Panc1 (cell line): ENCODE results near the gene CA9. TPM values are rescaled to one million over a fixed set of nuclear protein-coding genes. Genes with fewer than 3 reads are reported as not detected.

Experiments used
- ATAC-seq: fragments of 200-7000 bp; cut with Tn5 transposase; 2 replicates; pipeline ENCODE4 v1.9.1; 2020; ENCODE audit warnings: mild to moderate bottlenecking, moderate library complexity
- BruUV-seq: library from RNA; stranded (reverse); fragments of 400-500 nt; replicated peaks from 2 replicates; lab custom pipeline; 2021; lab: Mats Ljungman, UMichigan
- CTCF ChIA-PET: fragments of 300-600 bp; sonication (Branson Sonifier 250); formaldehyde crosslinking; loops from one replicate; lab custom pipeline; 2022; ENCODE audit warnings: antibody characterized with exemption; lab: Charles Lee
- POLR2A ChIA-PET: fragments of 300-600 bp; sonication (Branson Sonifier 250); formaldehyde crosslinking; loops from one replicate; lab custom pipeline; 2022; ENCODE audit warnings: antibody characterized with exemption; lab: Charles Lee
- DNase-seq: peaks from one replicate; pipeline ENCODE4 v3.0.0-alpha.2; 2010; ENCODE audit warnings: low read depth, low spot score
- H3K27ac ChIP-seq: 2 replicates; pipeline ENCODE4 v1.5.1; 2011; ENCODE audit warnings: mild to moderate bottlenecking, low read length, inconsistent platforms
- H3K27me3 ChIP-seq: fragments of 200-500 bp; sonication (Bioruptor generic); 2 replicates; pipeline ENCODE4 v1.6.0; 2014; ENCODE audit warnings: low read length, inconsistent platforms; ENCODE audit not compliant: control insufficient read depth, insufficient read depth
- H3K36me3 ChIP-seq: fragments of 200-500 bp; sonication (Bioruptor generic); 2 replicates; pipeline ENCODE4 v1.5.1; 2014; ENCODE audit warnings: inconsistent platforms, mild to moderate bottlenecking, low read length, moderate library complexity; ENCODE audit not compliant: control insufficient read depth, insufficient read depth
- H3K4me1 ChIP-seq: 2 replicates; pipeline ENCODE4 v1.5.1; 2011; ENCODE audit warnings: inconsistent platforms, mild to moderate bottlenecking, low read length, moderate library complexity; ENCODE audit not compliant: control insufficient read depth, insufficient read depth
- H3K4me3 ChIP-seq, 2 experiments: 2 replicates each; pipeline ENCODE4 v1.5.1; 2011 to 2012; ENCODE audit warnings: low read depth in 2 of 2, low read length in 2 of 2, mild to moderate bottlenecking in 2 of 2, inconsistent platforms in 1 of 2, moderate library complexity in 1 of 2
- H3K9me3 ChIP-seq: fragments of 200-500 bp; sonication (Bioruptor generic); 2 replicates; pipeline ENCODE4 v1.5.1; 2014; ENCODE audit warnings: low read depth, mild to moderate bottlenecking, inconsistent platforms, low read length, moderate library complexity; ENCODE audit not compliant: control insufficient read depth, insufficient read depth
- POLR2AphosphoS5 ChIP-seq: IDR thresholded peaks from 2 replicates; pipeline ENCODE4 v1.6.1; 2012; ENCODE audit warnings: mild to moderate bottlenecking, low read depth, low read length, moderate library complexity
- SIN3A ChIP-seq: IDR thresholded peaks from 2 replicates; pipeline ENCODE4 v1.6.1; 2012; ENCODE audit warnings: low read depth, mild to moderate bottlenecking, low read length, moderate library complexity, borderline replicate concordance; ENCODE audit not compliant: insufficient read depth
- TCF7L2 ChIP-seq: IDR thresholded peaks from 2 replicates; pipeline ENCODE4 v1.6.1; 2011; ENCODE audit warnings: mild to moderate bottlenecking, low read depth, low read length, inconsistent platforms
- in situ Hi-C: cut with HindIII; loops from 2 replicates; pipeline ENCODE4 v1.10.0; 2016; ENCODE audit warnings: low sequenced_read_pairs, low pct_unique_long_range_greater_than_20kb
- intact Hi-C: fragments of 100-400 bp; cut with micrococcal nuclease; formaldehyde crosslinking; loops from one replicate; pipeline ENCODE4 v1.10.0; 2022; ENCODE audit not compliant: unreplicated experiment
- total RNA-seq: library from RNA; stranded (reverse); gene quantifications from one replicate; pipeline ENCODE4 v1.2.1, GENCODE V29; 2021; ENCODE audit not compliant: unreplicated experiment
- TF ChIP-seq, protein P1 (sequence below), 2 experiments: IDR thresholded peaks; 2 replicates each; pipeline ENCODE4 v1.6.1; 2011 to 2012; ENCODE audit warnings: low read depth in 2 of 2, control low read depth in 1 of 2, low read length in 1 of 2, mild to moderate bottlenecking in 1 of 2, moderate library complexity in 1 of 2; ENCODE audit not compliant: insufficient read depth in 1 of 2
- TF ChIP-seq, protein P2 (sequence below): fragments of 450-650 bp; IDR thresholded peaks from 2 replicates; pipeline ENCODE4 v1.5.1; 2017; ENCODE audit warnings: mild to moderate bottlenecking

CA9 gene
- total RNA-seq, 1 experiment from 2014 or later: 0.31 TPM

DNA sequence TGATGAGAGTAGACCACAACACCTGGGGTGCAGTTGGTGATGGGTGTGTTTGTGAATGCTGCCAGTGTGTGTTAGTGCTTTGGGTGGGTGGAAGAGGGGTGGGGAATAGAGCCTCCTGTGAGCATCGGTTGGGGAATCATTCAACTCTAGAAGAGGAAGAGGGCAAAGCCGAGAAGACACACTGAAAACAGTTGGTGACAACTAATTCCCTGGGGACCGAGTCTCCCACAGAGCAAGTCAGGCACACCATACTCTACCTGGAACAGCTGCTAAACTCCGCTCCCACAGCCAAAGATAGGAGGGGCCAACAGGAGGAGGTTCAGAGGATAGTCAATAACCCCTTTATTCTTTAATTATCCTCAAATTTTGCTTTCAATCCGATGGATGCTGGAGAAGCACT is 7.2 kb upstream of the CA9 start:
- Histone ChIP-seq H3K27ac (peak overlapping the region; percentile 97; the same call in 1 of the 2 replicates), H3K4me3 (no peak overlapping the region), H3K36me3 (no peaks in the 10 kb centered on the region), H3K27me3 (no peaks in the 10 kb centered on the region), H3K4me1 (peaks cover 38% of the 10 kb centered on the region), H3K9me3 (no peaks in the 10 kb centered on the region)
- ChIA-PET CTCF (no interaction called here), POLR2A (interaction anchor here (0.7 kb wide), 1 partner anchor 23 kb away, joined by 3 read pairs; the partner anchor contains the start of gene TPM2)
- in situ Hi-C loops (no loop called here), intact Hi-C loops (no loop called here)
- TF ChIP-seq, protein P1, sequence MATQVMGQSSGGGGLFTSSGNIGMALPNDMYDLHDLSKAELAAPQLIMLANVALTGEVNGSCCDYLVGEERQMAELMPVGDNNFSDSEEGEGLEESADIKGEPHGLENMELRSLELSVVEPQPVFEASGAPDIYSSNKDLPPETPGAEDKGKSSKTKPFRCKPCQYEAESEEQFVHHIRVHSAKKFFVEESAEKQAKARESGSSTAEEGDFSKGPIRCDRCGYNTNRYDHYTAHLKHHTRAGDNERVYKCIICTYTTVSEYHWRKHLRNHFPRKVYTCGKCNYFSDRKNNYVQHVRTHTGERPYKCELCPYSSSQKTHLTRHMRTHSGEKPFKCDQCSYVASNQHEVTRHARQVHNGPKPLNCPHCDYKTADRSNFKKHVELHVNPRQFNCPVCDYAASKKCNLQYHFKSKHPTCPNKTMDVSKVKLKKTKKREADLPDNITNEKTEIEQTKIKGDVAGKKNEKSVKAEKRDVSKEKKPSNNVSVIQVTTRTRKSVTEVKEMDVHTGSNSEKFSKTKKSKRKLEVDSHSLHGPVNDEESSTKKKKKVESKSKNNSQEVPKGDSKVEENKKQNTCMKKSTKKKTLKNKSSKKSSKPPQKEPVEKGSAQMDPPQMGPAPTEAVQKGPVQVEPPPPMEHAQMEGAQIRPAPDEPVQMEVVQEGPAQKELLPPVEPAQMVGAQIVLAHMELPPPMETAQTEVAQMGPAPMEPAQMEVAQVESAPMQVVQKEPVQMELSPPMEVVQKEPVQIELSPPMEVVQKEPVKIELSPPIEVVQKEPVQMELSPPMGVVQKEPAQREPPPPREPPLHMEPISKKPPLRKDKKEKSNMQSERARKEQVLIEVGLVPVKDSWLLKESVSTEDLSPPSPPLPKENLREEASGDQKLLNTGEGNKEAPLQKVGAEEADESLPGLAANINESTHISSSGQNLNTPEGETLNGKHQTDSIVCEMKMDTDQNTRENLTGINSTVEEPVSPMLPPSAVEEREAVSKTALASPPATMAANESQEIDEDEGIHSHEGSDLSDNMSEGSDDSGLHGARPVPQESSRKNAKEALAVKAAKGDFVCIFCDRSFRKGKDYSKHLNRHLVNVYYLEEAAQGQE (IDR thresholded peaks at IDR 0.05; ENCODE audit: insufficient read depth in 1 of 2, low read depth in 2 of 2, low read length in 1 of 2): no peak
- TF ChIP-seq, protein P2, sequence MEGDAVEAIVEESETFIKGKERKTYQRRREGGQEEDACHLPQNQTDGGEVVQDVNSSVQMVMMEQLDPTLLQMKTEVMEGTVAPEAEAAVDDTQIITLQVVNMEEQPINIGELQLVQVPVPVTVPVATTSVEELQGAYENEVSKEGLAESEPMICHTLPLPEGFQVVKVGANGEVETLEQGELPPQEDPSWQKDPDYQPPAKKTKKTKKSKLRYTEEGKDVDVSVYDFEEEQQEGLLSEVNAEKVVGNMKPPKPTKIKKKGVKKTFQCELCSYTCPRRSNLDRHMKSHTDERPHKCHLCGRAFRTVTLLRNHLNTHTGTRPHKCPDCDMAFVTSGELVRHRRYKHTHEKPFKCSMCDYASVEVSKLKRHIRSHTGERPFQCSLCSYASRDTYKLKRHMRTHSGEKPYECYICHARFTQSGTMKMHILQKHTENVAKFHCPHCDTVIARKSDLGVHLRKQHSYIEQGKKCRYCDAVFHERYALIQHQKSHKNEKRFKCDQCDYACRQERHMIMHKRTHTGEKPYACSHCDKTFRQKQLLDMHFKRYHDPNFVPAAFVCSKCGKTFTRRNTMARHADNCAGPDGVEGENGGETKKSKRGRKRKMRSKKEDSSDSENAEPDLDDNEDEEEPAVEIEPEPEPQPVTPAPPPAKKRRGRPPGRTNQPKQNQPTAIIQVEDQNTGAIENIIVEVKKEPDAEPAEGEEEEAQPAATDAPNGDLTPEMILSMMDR: no peak
- TF ChIP-seq POLR2AphosphoS5 (no peak), TCF7L2 (no peak)
- ATAC-seq (no peak), DNase-seq (no peak)
- BruUV-seq: no TSS peak

DNA sequence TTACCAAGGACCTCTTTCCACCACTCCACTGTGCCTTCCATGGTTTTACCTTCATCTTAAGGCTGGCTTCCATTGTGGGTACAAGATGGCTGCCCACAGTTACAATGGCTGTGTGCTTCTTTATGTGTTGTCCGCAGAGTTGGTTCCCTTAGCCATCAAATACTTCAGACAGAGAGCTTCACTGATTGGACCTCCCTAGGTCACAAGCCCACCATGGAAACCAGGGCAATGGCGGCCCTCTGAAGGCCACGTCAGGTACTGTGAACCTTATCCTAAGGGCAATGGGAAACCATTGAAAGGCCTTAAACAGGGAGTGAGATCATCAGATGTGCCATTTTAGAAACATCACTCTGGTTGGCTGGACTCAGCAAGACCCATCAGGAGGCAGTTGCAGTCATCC is 5.8 kb upstream of the CA9 start:
- no peak overlapping the region for H3K4me3 ChIP-seq
- no peaks in the 10 kb centered on the region for H3K27me3 ChIP-seq
- ChIA-PET CTCF (interaction anchor here (0.9 kb wide), 1 partner anchor 9 kb away, joined by 4 read pairs; no protein-coding TSS in a partner anchor), POLR2A (no interaction called here)
- no peak overlapping the region for H3K27ac ChIP-seq
- no TSS peak for BruUV-seq
- DNase-seq (no peak), ATAC-seq (no peak)
- in situ Hi-C loops (no loop called here), intact Hi-C loops (no loop called here)
- no peaks in the 10 kb centered on the region for H3K9me3 ChIP-seq
- H3K4me1 ChIP-seq: peaks cover 24% of the 10 kb centered on the region
- H3K36me3 ChIP-seq: no peaks in the 10 kb centered on the region
- no peak for TF ChIP-seq POLR2AphosphoS5
- TF ChIP-seq SIN3A: no peak
- TF ChIP-seq, protein P2: no peak
- TF ChIP-seq TCF7L2: no peak
- TF ChIP-seq, protein P1 (IDR thresholded peaks at IDR 0.05; ENCODE audit: insufficient read depth in 1 of 2, low read depth in 2 of 2, low read length in 1 of 2): no peak
